Peyer's patch (tissue), 4 donors: ENCODE data around the gene SLC41A3.
"Not testable (repeated sequence)": the region's sequence is repeated elsewhere in the genome, so short reads cannot be mapped to it uniquely, and the experiment has no call there.

Experiments used
- POLR2A ChIP-seq, 2 donors: fragments of 450-650 bp; IDR thresholded peaks; one replicate each; pipeline ENCODE4 v1.5.1; 2017; ENCODE audit warnings: antibody characterized with exemption in 2 of 2, mild to moderate bottlenecking in 2 of 2, moderate library complexity in 2 of 2
- TF ChIP-seq, protein P1 (sequence below), 6 experiments: fragments of 450-650 bp in 4 of 6; fragments of 200-600 bp in 2 of 6; sonication (generic) in 1 of 6; IDR thresholded peaks; one replicate each; pipeline ENCODE4 v1.5.1; 2017 to 2019; ENCODE audit warnings: antibody characterized with exemption in 6 of 6, mild to moderate bottlenecking in 3 of 6, moderate library complexity in 1 of 6

DNA sequence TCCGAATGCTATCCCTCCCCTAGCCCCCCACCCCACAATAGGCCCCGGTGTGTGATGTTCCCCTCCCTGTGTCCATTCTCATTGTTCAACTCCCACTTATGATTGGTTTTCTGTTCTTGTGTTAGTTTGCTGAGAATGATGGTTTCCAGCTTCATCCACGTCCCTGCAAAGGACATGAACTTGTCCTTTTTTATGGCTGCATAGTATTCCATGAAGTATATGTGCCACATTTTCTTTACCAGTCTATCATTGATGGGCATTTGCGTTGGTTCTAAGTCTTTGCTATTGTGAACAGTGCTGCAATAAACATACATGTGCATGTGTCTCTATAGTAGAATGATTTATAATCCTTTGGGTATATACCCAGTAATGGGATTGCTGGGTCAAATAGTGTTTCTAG lies 126.9 kb downstream of the SLC41A3 start:
- TF ChIP-seq POLR2A (IDR thresholded peaks at IDR 0.05): not testable (repeated sequence)
- TF ChIP-seq, protein P1, sequence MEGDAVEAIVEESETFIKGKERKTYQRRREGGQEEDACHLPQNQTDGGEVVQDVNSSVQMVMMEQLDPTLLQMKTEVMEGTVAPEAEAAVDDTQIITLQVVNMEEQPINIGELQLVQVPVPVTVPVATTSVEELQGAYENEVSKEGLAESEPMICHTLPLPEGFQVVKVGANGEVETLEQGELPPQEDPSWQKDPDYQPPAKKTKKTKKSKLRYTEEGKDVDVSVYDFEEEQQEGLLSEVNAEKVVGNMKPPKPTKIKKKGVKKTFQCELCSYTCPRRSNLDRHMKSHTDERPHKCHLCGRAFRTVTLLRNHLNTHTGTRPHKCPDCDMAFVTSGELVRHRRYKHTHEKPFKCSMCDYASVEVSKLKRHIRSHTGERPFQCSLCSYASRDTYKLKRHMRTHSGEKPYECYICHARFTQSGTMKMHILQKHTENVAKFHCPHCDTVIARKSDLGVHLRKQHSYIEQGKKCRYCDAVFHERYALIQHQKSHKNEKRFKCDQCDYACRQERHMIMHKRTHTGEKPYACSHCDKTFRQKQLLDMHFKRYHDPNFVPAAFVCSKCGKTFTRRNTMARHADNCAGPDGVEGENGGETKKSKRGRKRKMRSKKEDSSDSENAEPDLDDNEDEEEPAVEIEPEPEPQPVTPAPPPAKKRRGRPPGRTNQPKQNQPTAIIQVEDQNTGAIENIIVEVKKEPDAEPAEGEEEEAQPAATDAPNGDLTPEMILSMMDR (IDR thresholded peaks at IDR 0.05): not testable (repeated sequence)
